GM18505 (cell line): ENCODE data around the gene FAM43B.

Source experiments
- ATAC-seq: cut with Tn5 transposase; IDR thresholded peaks from one replicate; pipeline ENCODE4 v1.9.1; 2021; ENCODE audit not compliant: unreplicated experiment
- POLR2A ChIP-seq: IDR thresholded peaks from 4 replicates; pipeline ENCODE4 v1.6.1; 2011; ENCODE audit warnings: borderline replicate concordance; ENCODE audit not compliant: insufficient read depth, insufficient read length; ENCODE audit errors: extremely low read depth

Gene FAM43B

DNA sequence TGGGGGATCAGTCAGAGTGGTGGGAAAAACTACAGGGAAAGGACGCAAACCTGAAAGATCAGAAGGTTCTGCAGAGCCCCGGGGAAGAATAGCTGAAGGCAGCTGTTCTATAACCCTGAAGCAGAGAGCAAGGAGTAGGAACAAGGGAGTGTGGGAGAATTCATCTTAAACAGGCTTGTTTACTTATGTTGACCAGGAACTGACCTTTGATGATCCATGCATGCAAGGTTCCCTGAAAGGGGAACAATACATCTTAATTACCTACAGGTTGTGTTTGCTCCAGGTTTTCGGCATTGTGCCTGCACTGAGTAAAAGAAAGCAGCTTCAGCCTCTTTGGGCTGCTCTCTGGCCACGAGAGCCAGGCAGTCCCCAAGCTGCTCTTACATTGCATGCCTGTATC is 18.7 kb upstream of the FAM43B start:
- TF ChIP-seq POLR2A, result no peak
- no peak for ATAC-seq

- no peak for ATAC-seq
- no peak for TF ChIP-seq POLR2A
Observed at GRCh38 chr1:20534659-20535417, 17.5 kb upstream of the FAM43B start.

DNA sequence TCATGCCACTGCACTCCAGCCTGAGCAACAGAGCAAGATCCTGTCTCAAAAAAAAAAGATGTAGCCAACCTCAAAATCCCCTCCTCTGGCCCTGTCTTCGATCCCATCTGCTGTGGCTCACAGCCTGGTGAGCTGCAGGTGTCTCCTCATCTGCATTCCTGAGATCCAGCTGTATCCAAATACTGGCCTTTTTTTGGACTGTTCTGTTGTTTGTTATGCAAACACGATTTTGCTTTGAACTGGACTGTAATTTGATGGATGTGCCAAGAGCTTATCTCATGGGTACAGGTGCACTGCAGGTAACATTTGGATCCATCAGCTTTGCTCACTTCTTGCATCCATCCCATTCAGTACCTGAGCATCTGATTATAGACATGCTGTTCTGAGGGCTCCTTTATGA is 14.1 kb upstream of the FAM43B start:
- no peak for TF ChIP-seq POLR2A
- no peak for ATAC-seq

DNA sequence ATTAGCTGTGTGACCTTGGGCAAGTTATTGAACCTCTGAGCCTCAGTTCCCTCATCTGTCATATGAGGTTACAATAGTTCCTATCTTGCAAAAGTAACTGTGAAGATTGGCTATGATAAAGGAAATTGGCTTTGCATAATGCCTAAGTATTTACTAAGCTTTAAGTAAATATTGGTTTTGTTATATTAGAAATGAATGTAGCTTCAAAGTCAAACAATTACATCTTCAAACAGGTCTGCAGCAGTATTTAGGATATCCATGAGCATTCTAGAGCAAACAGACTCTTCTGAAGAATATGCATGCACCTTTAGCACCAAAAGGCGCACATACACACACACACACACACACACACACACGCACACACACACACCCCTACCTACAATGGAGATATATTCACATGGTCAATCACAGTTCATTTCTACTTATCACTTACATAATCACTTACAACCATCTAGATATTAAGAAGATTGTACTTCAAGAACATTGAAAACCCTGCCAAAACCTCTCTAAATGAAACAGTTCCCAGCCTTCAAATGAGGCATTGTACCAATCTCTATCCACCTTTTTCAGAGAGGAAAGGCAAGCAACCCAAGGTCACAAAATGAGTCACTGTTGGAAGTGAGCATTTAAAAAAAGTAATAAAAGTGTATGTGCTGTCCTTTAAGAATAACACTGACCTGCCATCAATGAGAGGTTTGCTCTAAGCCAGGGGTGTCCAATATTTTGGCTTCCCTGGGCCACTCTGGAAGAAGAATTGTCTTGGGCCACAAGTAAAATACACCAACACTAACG is 13.4 kb upstream of the FAM43B start:
- ATAC-seq, result no peak

DNA sequence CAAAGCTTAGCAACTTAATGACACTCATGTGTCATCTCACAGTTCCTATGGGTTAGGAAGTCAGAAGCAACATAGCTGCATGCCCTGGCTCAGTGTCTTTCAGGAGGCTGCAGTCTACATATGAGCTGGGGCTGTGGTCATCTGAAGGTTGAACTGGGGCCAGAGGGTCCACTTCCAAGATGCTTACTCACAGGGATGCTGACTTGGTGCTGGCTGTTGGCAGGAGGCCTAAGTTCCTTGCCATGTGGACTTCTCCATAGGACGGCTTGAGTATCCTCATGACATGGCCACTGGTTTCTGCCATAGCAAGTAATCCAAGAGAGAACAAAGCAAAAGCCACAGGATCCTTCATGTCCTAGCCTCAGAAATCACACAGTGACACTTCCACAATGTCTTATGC is 12.1 kb upstream of the FAM43B start:
- TF ChIP-seq POLR2A, result no peak
- ATAC-seq, result no peak

More for the DNA sequence above, 13.4 kb upstream of the FAM43B start:
- no peak for TF ChIP-seq POLR2A

DNA sequence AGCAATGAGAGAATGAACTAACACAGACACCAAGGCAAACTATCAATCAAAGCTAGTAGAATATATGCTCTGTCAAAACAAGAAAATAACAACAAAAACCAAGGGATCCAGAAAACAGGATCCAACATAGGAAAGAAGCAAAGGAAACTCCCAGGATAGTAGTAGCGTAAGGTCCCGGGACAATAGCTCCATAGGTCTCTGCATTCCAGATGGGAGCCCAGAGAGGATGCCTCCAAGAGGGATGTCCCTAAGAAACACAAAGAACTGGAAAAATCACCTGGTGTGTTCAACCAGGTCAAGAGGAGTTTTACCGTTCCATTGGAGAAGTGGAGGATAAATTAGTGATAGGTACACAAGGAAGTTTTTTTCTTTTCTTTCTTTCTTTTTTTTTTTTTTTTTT is 5.7 kb upstream of the FAM43B start:
- no peak for TF ChIP-seq POLR2A
- ATAC-seq, result no peak

DNA sequence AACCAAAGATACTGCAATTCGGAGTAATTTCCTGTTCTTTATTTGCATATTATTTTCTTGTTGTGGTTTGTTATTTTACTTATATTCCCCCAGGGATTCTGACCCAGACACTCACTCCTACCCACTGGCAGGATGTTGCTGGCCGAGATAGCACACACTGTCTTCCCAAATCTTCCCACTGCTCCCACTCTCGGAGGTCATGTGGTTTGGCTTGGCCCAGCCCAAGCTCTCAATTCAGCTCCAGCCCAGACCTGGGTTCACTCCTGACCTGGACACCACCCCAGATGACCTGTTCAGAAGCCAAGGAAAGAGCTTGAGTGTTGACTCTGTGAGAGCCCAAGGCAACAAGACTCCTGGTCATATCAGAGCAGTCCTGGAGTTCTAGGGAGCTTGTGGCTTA is 1.2 kb upstream of the FAM43B start:
- ATAC-seq, result no peak
- no peak for TF ChIP-seq POLR2A

DNA sequence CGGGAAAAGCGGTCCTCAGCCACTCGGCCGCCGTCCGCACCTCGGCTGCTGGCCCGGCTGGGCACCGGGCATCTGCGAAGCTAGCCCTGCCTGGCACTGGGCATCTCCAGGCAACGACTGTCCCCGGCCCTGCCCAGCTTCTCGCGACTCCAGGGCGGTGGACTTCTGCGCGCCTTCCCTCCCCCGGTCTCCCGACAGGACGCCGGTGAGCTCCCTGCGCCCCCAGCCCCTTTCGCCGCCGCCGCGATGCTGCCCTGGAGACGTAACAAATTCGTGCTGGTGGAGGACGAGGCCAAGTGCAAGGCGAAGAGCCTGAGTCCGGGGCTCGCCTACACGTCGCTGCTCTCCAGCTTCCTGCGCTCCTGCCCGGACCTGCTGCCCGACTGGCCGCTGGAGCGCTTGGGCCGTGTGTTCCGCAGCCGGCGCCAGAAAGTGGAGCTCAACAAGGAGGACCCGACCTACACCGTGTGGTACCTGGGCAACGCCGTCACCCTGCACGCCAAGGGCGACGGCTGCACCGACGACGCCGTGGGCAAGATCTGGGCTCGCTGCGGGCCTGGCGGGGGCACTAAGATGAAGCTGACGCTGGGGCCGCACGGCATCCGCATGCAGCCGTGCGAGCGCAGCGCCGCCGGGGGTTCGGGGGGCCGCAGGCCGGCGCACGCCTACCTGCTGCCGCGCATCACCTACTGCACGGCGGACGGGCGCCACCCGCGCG is 514 bp downstream of the FAM43B start:
- no peak for ATAC-seq
- no peak for TF ChIP-seq POLR2A

GRCh38 chr1:20555025-20555757 is 2.8 kb downstream of the FAM43B start:
- no peak for TF ChIP-seq POLR2A
- ATAC-seq, result no peak

- no peak for ATAC-seq
- no peak for TF ChIP-seq POLR2A
Observed at GRCh38 chr1:20555758-20556120, 3.4 kb downstream of the FAM43B start.

DNA sequence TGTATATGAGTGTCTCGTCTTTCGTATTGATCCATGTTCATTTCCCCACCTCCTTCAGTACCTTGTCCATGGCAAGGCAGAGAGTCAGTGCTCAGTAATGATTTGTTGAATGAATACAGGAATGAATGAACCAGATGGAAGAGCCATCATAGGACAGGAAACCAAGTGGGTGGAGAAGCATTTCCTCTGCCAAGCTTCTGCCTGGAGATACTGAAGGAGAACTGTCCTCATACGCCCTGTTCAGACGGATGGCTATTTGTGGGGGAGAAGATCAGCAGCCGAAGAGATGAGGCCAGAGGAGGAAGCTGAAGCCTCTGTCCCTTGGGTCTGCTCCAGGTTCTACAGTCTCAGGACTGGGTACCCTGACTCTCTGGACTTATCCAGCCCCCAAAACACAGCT is 5.8 kb downstream of the FAM43B start:
- no peak for TF ChIP-seq POLR2A
- no peak for ATAC-seq

GRCh38 chr1:20560966-20561365 is 8.6 kb downstream of the FAM43B start:
- no peak for TF ChIP-seq POLR2A
- no peak for ATAC-seq

GRCh38 chr1:20565234-20565633 is 12.9 kb downstream of the FAM43B start:
- TF ChIP-seq POLR2A, result no peak
- no peak for ATAC-seq
